Measurements from ENCODE around the gene C11orf21.

Gene C11orf21

GRCh38 chr11:2320568-2321310 lies 19.0 kb upstream of the C11orf21 start:
- DNase-seq = no peak

- DNase-seq = no peak
These were observed 18.2 kb upstream of the C11orf21 start for GRCh38 chr11:2319791-2320472.

GRCh38 chr11:2318707-2319106 lies 17.0 kb upstream of the C11orf21 start:
- no peak for DNase-seq

GRCh38 chr11:2318123-2318522 lies 16.4 kb upstream of the C11orf21 start:
- no peak for DNase-seq

- DNase-seq = no peak
These were observed 15.8 kb upstream of the C11orf21 start for GRCh38 chr11:2317354-2318050.

GRCh38 chr11:2316963-2317244 lies 15.2 kb upstream of the C11orf21 start:
- DNase-seq = no peak

GRCh38 chr11:2316169-2316962 lies 14.6 kb upstream of the C11orf21 start:
- DNase-seq = no peak

GRCh38 chr11:2315395-2316168 lies 13.9 kb upstream of the C11orf21 start:
- DNase-seq = no peak

- DNase-seq = no peak
These were observed 13.0 kb upstream of the C11orf21 start for GRCh38 chr11:2314525-2315394.

GRCh38 chr11:2314136-2314524 lies 12.4 kb upstream of the C11orf21 start:
- DNase-seq = no peak

- no peak for DNase-seq
These were observed 11.6 kb upstream of the C11orf21 start for GRCh38 chr11:2313051-2313951.

GRCh38 chr11:2312232-2313042 lies 10.7 kb upstream of the C11orf21 start:
- DNase-seq = no peak

- DNase-seq = no peak
These were observed 9.8 kb upstream of the C11orf21 start for GRCh38 chr11:2311353-2312133.

- DNase-seq = no peak
These were observed 9.2 kb upstream of the C11orf21 start for GRCh38 chr11:2310786-2311352.

- no peak for DNase-seq
These were observed 8.5 kb upstream of the C11orf21 start for GRCh38 chr11:2310073-2310785.

- no peak for DNase-seq
These were observed 7.7 kb upstream of the C11orf21 start for GRCh38 chr11:2309251-2310072.

- no peak for DNase-seq
These were observed 7.0 kb upstream of the C11orf21 start for GRCh38 chr11:2308713-2309112.
